Left colon (tissue), 2 donors: ENCODE measurements around the gene S1PR1. TPM values are rescaled to one million over a fixed set of nuclear protein-coding genes. Genes with fewer than 3 reads are reported as not detected.
"Not testable (repeated sequence)": the region's sequence is repeated elsewhere in the genome, so short reads cannot be mapped to it uniquely, and the experiment has no call there.

ENCODE experiments used
- ATAC-seq: fragments of 200-7000 bp; cut with Tn5 transposase; one replicate; pipeline ENCODE4 v1.9.1; 2020; ENCODE audit warnings: mild to moderate bottlenecking, moderate library complexity
- DNase-seq, 2 donors: peaks; one replicate each; pipeline ENCODE4 v3.0.0-alpha.2; 2020
- intact Hi-C, 2 donors: fragments of 100-400 bp; cut with DNase I in 1 of 2; cut with micrococcal nuclease in 1 of 2; formaldehyde crosslinking; loops; one replicate each; pipeline versions ENCODE4 v1.11.2 to v1.14.0; 2022; cut with DNase I, micrococcal nuclease
- total RNA-seq, 2 donors: library from RNA; stranded (reverse); fragmentation: NEBNext Ultra II Directional; extraction: Animal tissue kit (Norgen Biotek cat#: 25700); gene quantifications; one replicate each; pipeline ENCODE4 v1.2.1, GENCODE V29; 2021
- donor health status: DM: no; HTN: no; CAD: no.
- donor health status: DM: yes; HTN: yes; CAD: no.

S1PR1 gene
- total RNA-seq, 2 donors from 2014 or later = 7.1 to 9.6 TPM

GRCh38 chr1:101217148-101217547 lies 19.7 kb upstream of the S1PR1 start:
- intact Hi-C loops = no loop called here
- DNase-seq (no peak), ATAC-seq (no peak)

- DNase-seq, ATAC-seq, intact Hi-C loops: not testable (repeated sequence)
Observed at GRCh38 chr1:101218968-101219367, 17.9 kb upstream of the S1PR1 start.

GRCh38 chr1:101219924-101220870 lies 16.6 kb upstream of the S1PR1 start:
- no peak for ATAC-seq
- intact Hi-C loops = no loop called here
- DNase-seq = no peak

GRCh38 chr1:101220906-101221305 lies 15.9 kb upstream of the S1PR1 start:
- intact Hi-C loops = no loop called here
- ATAC-seq (no peak), DNase-seq (no peak)

GRCh38 chr1:101221945-101222429 lies 14.8 kb upstream of the S1PR1 start:
- DNase-seq = no peak
- ATAC-seq = no peak
- intact Hi-C loops = no loop called here

- no peak for ATAC-seq
- intact Hi-C loops = no loop called here
- DNase-seq = no peak
Observed at GRCh38 chr1:101227837-101228236, 9.0 kb upstream of the S1PR1 start.

- no peak for ATAC-seq
- no peak for DNase-seq
- intact Hi-C loops = no loop called here
Observed at GRCh38 chr1:101228424-101229134, 8.2 kb upstream of the S1PR1 start.

- ATAC-seq, intact Hi-C loops, DNase-seq: not testable (repeated sequence)
Observed at GRCh38 chr1:101232182-101232581, 4.6 kb upstream of the S1PR1 start.

GRCh38 chr1:101233495-101233894 lies 3.3 kb upstream of the S1PR1 start:
- DNase-seq = no peak
- no peak for ATAC-seq

GRCh38 chr1:101235216-101235695 lies 1.6 kb upstream of the S1PR1 start:
- intact Hi-C loops = no loop called here
- ATAC-seq = no peak
- no peak for DNase-seq

More at GRCh38 chr1:101233495-101233894, 3.3 kb upstream of the S1PR1 start:
- intact Hi-C loops = no loop called here

GRCh38 chr1:101235696-101236515 lies 913 bp upstream of the S1PR1 start:
- DNase-seq (peak in 1 of 2 donors; percentile 32), ATAC-seq (peak; percentile 50)
- intact Hi-C loops = no loop called here

GRCh38 chr1:101237229-101237837 lies 514 bp downstream of the S1PR1 start:
- intact Hi-C loops = no loop called here
- ATAC-seq (peak; percentile 31), DNase-seq (peak in 1 of 2 donors; percentile 15)

- intact Hi-C loops = no loop called here
- ATAC-seq (no peak), DNase-seq (peak in 1 of 2 donors; percentile 30)
Observed at GRCh38 chr1:101238031-101238628, 1.3 kb downstream of the S1PR1 start.

- ATAC-seq (peak; percentile 84), DNase-seq (peak; percentile 53 to 87)
- intact Hi-C loops = no loop called here
Observed at GRCh38 chr1:101238681-101239094, 1.9 kb downstream of the S1PR1 start.

- no peak for ATAC-seq
- DNase-seq = no peak
- intact Hi-C loops = no loop called here
Observed at GRCh38 chr1:101239095-101240040, 2.5 kb downstream of the S1PR1 start.

GRCh38 chr1:101240041-101240430 lies 3.2 kb downstream of the S1PR1 start:
- intact Hi-C loops = no loop called here
- no peak for ATAC-seq

More at GRCh38 chr1:101240041-101240430, 3.2 kb downstream of the S1PR1 start:
- no peak for DNase-seq
